Measurements from ENCODE around the gene KRTAP4-8. TPM values are rescaled to one million over a fixed set of nuclear protein-coding genes. Genes with fewer than 3 reads are reported as not detected.
"Not testable (repeated sequence)": the region's sequence is repeated elsewhere in the genome, so short reads cannot be mapped to it uniquely, and the experiment has no call there.

KRTAP4-8 gene
- total and polyA plus RNA-seq, 2 experiments from 2014 or later: not detected

GRCh38 chr17:41127371-41127770 is 29.4 kb upstream of the KRTAP4-8 start:
- no peak overlapping the region for H3K4me2 ChIP-seq

DNA sequence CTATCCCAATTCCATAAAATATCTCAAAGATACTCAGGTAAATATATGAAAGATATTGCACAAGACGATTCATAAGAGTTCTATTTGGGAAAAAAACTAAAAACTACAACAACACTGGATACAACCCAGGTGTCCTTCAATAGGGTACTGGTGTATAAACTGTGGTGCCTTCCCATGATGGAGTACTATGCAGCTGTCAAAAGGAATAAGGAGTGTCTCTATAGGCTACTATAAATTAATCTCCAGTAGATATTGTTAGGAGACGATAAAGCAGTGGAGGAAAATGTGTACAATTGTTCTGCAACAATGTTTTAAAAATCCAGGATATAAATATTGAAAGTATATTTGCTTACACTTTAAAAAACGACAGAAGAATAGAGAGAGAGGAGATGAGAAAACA is 28.5 kb upstream of the KRTAP4-8 start:
- Histone ChIP-seq H3K27me3 (no peaks in the 10 kb centered on the region), H3K79me2 (no peaks in the 10 kb centered on the region), H3K9me3 (ENCODE audit: low read depth) (no peaks in the 10 kb centered on the region), H3K4me3 (no peak overlapping the region), H3K36me3 (replicated peaks; ENCODE audit: insufficient read depth, low read depth) (no peaks in the 10 kb centered on the region), H3K27ac (no peak overlapping the region), H2AFZ (no peak overlapping the region), H3K4me1 (ENCODE audit: insufficient read depth) (no peaks in the 10 kb centered on the region), H3K4me2 (no peak overlapping the region), H3K9me2 (replicated peaks; ENCODE audit: insufficient read depth) (no peaks in the 10 kb centered on the region), H4K20me1 (ENCODE audit: insufficient read depth, poor library complexity, severe bottlenecking) (no peaks in the 10 kb centered on the region)
- WGBS (ENCODE audit: low lambda C conversion rate, missing lambda C conversion rate): 95% methylated on average over 3 of the region's 3 CpGs
- TF ChIP-seq EZH2 (IDR thresholded peaks at IDR 0.05; ENCODE audit: borderline replicate concordance): no peak
- TF ChIP-seq EZH2phosphoT487 (IDR thresholded peaks at IDR 0.05; ENCODE audit: low read depth, severe bottlenecking, unreplicated experiment): no peak
- TF ChIP-seq CTCF (IDR thresholded peaks at IDR 0.05; ENCODE audit: poor library complexity): no peak
- DNase-seq (ENCODE audit: low spot score): no peak

More at GRCh38 chr17:41127371-41127770, 29.4 kb upstream of the KRTAP4-8 start:
- Histone ChIP-seq H3K27me3 (no peaks in the 10 kb centered on the region), H2AFZ (no peak overlapping the region), H3K9me3 (ENCODE audit: low read depth) (no peaks in the 10 kb centered on the region), H3K27ac (no peak overlapping the region), H3K4me3 (no peak overlapping the region), H3K9me2 (replicated peaks; ENCODE audit: insufficient read depth) (no peaks in the 10 kb centered on the region), H3K79me2 (no peaks in the 10 kb centered on the region), H3K4me1 (ENCODE audit: insufficient read depth) (no peaks in the 10 kb centered on the region), H3K36me3 (replicated peaks; ENCODE audit: insufficient read depth, low read depth) (no peaks in the 10 kb centered on the region), H4K20me1 (ENCODE audit: insufficient read depth, poor library complexity, severe bottlenecking) (no peaks in the 10 kb centered on the region)
- TF ChIP-seq CTCF (IDR thresholded peaks at IDR 0.05; ENCODE audit: poor library complexity) (no peak), EZH2 (IDR thresholded peaks at IDR 0.05; ENCODE audit: borderline replicate concordance) (no peak), EZH2phosphoT487 (IDR thresholded peaks at IDR 0.05; ENCODE audit: low read depth, severe bottlenecking, unreplicated experiment) (no peak)
- 78% methylated on average over 1 of the region's 1 CpG for WGBS (ENCODE audit: low lambda C conversion rate, missing lambda C conversion rate)
- DNase-seq (ENCODE audit: low spot score): no peak

DNA sequence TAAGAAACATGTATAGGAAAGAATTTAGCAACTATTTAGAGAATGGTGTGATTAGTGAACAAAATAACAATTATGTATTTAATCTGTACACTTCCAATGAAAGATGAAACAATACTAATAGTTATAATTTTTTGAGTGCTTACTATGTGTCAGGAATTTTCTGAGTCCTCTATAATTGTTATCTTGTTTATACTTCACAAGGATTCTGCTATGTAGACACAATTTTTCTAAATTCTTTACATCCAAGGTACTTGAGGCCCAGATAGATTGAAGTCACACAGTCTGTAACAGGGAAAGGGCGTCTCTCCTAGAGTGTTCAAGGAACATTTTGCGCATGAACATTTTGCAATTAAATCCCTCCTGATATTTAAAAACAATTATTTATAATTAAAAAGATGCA is 27.1 kb upstream of the KRTAP4-8 start:
- no peak for TF ChIP-seq EZH2 (IDR thresholded peaks at IDR 0.05; ENCODE audit: borderline replicate concordance)
- TF ChIP-seq EZH2phosphoT487 (IDR thresholded peaks at IDR 0.05; ENCODE audit: low read depth, severe bottlenecking, unreplicated experiment): no peak
- TF ChIP-seq CTCF (IDR thresholded peaks at IDR 0.05; ENCODE audit: poor library complexity): no peak
- Histone ChIP-seq H2AFZ (no peak overlapping the region), H3K9me2 (replicated peaks; ENCODE audit: insufficient read depth) (no peaks in the 10 kb centered on the region), H3K4me3 (no peak overlapping the region), H3K27me3 (no peaks in the 10 kb centered on the region), H3K36me3 (replicated peaks; ENCODE audit: insufficient read depth, low read depth) (no peaks in the 10 kb centered on the region), H3K79me2 (no peaks in the 10 kb centered on the region), H4K20me1 (ENCODE audit: insufficient read depth, poor library complexity, severe bottlenecking) (no peaks in the 10 kb centered on the region), H3K4me2 (no peak overlapping the region), H3K9me3 (ENCODE audit: low read depth) (no peaks in the 10 kb centered on the region), H3K27ac (no peak overlapping the region), H3K4me1 (ENCODE audit: insufficient read depth) (no peaks in the 10 kb centered on the region)
- no peak for DNase-seq (ENCODE audit: low spot score)
- WGBS (ENCODE audit: low lambda C conversion rate, missing lambda C conversion rate): 93% methylated on average over 2 of the region's 2 CpGs

- H3K4me2 ChIP-seq; DNase-seq (ENCODE audit: low spot score); H3K4me1 ChIP-seq (ENCODE audit: insufficient read depth); H2AFZ ChIP-seq; H3K4me3 ChIP-seq; H3K79me2 ChIP-seq; H3K9me3 ChIP-seq (ENCODE audit: low read depth); H3K9me2 ChIP-seq (replicated peaks; ENCODE audit: insufficient read depth); H3K27ac ChIP-seq; H3K27me3 ChIP-seq; H3K36me3 ChIP-seq (replicated peaks; ENCODE audit: insufficient read depth, low read depth); H4K20me1 ChIP-seq (ENCODE audit: insufficient read depth, poor library complexity, severe bottlenecking): not testable (repeated sequence)
- 77% methylated on average over 3 of the region's 3 CpGs for WGBS (ENCODE audit: low lambda C conversion rate, missing lambda C conversion rate)
Observed at GRCh38 chr17:41123991-41124371, 26.0 kb upstream of the KRTAP4-8 start, which contains the start of gene KRTAP4-12. Gene KRTAP4-12, minus strand, starts transcription at chr17:41124182. Its CDS starts 60 bp downstream, at chr17:41124122.

DNA sequence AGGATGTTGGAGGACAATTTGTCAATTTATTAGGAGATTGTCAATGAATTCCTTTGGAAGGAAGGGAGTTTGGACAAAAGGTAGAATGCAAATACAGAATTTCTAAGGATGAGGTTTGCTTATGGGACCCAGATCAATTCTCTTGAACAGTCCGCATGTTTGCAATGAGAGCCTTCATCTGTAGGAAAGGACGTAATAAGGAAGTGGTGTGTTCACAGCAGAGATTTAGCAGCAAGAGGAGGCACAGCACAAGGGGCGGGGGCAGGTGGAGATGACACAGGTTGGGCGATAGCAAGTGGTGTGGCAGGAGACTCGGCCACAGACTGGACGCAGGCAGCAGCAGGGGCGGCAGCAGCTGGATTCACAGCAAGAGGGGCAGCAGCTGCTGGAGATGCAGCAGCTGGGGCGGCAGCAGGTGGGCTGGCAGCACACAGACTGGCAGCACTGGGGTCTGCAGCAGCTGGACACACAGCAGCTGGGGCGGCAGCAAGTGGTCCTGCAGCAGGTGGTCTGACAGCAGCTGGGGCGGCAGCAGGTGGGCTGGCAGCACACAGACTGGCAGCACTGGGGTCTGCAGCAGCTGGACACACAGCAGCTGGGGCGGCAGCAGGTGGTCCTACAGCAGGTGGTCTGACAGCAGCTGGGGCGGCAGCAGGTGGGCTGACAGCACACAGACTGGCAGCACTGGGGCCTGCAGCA is 25.5 kb upstream of the KRTAP4-8 start:
- not testable (repeated sequence) for H3K79me2 ChIP-seq; H2AFZ ChIP-seq; H3K9me2 ChIP-seq (replicated peaks; ENCODE audit: insufficient read depth); H3K4me3 ChIP-seq; H3K27ac ChIP-seq; H3K4me2 ChIP-seq; H3K36me3 ChIP-seq (replicated peaks; ENCODE audit: insufficient read depth, low read depth); DNase-seq (ENCODE audit: low spot score); H3K4me1 ChIP-seq (ENCODE audit: insufficient read depth); H3K27me3 ChIP-seq; H4K20me1 ChIP-seq (ENCODE audit: insufficient read depth, poor library complexity, severe bottlenecking); H3K9me3 ChIP-seq (ENCODE audit: low read depth)
- WGBS (ENCODE audit: low lambda C conversion rate, missing lambda C conversion rate): 89% methylated on average over 12 of the region's 12 CpGs
